ENCODE results near the gene CRLF3.

Gene CRLF3

DNA sequence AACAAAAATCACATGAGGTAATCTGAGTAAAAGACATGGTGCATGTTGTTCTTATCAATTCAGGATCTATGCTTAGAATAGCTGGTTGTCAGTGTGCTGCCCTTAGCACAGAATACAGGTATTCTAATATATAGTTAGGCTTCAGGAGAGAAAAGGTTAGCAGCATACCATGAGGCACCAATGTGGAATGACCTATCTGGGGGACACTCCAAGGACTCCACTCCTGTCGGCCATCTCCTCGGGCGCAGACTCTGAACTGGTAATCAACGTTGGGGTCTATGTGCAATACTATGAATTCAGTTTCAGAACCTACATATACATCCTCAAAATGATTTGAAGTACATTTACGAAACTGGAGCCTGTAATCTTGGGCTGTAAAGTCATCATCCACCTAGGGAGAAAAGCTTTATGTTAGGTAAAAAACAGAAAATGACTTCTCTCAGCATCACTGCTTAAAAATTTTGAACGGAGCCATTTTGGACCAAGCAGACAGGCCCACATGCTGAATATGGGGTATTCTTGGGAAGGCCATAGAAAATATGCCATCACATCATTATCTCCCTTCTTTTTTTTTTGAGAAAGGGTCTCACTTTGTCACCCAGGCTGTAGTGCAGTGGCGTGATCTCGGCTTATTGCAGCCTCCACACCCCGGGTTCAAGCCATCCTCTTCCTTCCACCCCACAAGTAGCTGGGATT, 31.1 kb downstream of the CRLF3 start:
- TF ChIP-seq GATA3 (IDR thresholded peaks at IDR 0.05; ENCODE audit: low read depth, low read length), result no peak
- no peak for TF ChIP-seq GATA2 (IDR thresholded peaks at IDR 0.05; ENCODE audit: low read depth, low read length)

DNA sequence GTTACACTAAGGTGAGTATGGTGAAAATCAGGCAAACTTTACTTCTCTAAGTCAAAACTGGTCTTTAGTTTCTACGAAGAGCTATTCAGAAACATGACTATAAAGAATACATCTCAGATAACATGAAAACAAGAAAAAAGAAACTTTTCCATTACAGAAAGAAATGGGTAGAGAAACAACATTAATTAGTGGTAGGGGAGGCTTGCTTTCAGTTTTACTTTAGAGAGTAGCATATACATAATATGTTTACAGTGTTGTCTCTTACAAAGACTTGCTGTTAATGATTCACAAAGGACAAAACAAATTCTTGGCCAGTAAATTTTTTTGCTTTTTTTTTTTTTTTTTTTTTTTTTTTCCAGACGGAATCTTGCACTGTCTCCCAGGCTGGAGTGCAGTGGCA, 34.2 kb downstream of the CRLF3 start:
- TF ChIP-seq GATA3 (IDR thresholded peaks at IDR 0.05; ENCODE audit: low read depth, low read length) (no peak), GATA2 (IDR thresholded peaks at IDR 0.05; ENCODE audit: low read depth, low read length) (no peak)

DNA sequence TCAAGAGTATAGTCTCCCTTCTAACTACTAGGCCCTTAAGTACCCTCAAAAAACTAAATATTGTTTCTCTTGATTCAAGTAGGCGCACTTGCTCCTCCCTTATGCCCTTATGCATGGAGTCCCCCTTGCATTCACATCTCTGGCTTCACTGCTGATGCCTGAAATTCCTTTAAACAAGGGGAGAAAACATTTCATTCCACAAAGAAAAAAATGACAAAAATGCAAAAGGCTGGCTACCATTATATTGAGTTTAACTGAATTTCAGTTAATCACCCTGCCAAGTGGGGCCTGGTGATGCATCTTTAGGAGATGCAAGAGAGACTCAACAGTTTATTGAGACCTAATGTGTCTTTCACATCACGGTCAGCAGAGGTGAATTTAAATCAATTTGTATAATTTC, 35.6 kb downstream of the CRLF3 start:
- TF ChIP-seq GATA3 (IDR thresholded peaks at IDR 0.05; ENCODE audit: low read depth, low read length), result no peak
- TF ChIP-seq GATA2 (IDR thresholded peaks at IDR 0.05; ENCODE audit: low read depth, low read length), result no peak

DNA sequence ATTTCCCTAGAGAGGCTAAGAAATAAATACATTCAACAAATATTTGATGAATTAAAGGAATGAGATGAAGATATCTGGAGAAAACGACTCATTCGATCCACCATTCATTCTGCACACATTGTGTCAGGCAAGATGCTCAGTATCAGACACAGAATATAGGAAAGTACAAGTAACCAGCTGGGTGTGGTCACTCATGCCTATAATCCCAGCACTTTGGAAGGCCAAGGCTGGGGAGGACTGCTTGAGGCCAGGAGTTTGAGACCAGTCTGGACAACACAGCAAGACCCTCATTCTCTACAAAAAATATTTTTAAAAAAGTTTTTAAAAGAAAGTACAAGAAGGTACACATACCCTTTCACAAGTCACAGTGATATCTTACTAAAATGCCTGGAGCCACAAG, 42.3 kb downstream of the CRLF3 start:
- TF ChIP-seq GATA3 (IDR thresholded peaks at IDR 0.05; ENCODE audit: low read depth, low read length), result no peak
- TF ChIP-seq GATA2 (IDR thresholded peaks at IDR 0.05; ENCODE audit: low read depth, low read length), result no peak

DNA sequence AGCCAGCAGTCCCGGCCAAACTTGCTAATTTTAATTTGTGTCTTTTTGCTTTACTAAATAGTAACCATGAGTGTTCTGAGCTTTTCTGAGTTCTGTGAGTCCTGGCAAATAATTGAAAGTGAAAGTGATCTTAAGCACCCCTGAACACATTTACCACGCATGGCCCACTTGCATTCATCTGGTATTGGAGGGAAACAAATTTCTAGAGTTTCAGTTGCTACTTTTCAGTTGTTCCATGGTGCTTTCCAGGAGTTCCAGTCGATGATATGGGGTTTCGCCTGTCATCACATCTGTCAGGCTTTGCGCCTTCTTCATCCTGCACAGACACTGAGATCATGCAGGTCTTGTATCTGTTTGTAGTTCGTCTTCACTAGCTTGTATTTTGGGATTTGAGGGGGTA, 44.1 kb downstream of the CRLF3 start:
- TF ChIP-seq GATA2 (IDR thresholded peaks at IDR 0.05; ENCODE audit: low read depth, low read length), result no peak
- no peak for TF ChIP-seq GATA3 (IDR thresholded peaks at IDR 0.05; ENCODE audit: low read depth, low read length)

DNA sequence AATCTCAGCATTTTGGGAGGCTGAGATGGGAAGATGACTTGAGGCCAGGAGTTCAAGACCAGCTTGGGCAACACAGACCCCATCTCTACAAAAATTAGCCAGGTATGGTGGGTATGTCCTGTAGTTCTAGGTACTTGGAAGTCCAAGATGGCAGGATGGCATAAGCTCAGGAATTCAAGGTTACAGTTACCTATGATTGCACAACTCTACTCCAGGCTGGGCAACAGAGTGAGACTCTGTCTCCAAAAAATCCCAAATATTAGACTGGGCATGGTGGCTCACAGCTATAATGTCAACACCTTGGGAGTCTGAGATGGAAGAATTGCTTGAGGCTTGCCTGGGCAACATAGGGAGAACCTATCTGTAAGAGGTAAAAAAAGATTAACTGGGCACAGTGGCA, 63.4 kb downstream of the CRLF3 start:
- TF ChIP-seq GATA2 (IDR thresholded peaks at IDR 0.05; ENCODE audit: low read depth, low read length), result no peak
- TF ChIP-seq GATA3 (IDR thresholded peaks at IDR 0.05; ENCODE audit: low read depth, low read length), result no peak
